GM18511 (cell line): ENCODE data around the gene IFNL1.
"Not testable (repeated sequence)": the region's sequence is repeated elsewhere in the genome, so short reads cannot be mapped to it uniquely, and the experiment has no call there.

Source experiments
- ATAC-seq: cut with Tn5 transposase; IDR thresholded peaks from one replicate; pipeline ENCODE4 v1.9.1; 2021; ENCODE audit warnings: mild to moderate bottlenecking, moderate library complexity; ENCODE audit not compliant: unreplicated experiment

The IFNL1 gene

GRCh38 chr19:39296055-39296645 lies at the start of gene IFNL1:
TSS of gene IFNL1 (plus strand) at chr19:39296407. CDS start at chr19:39296422, 15 bp downstream.
- no peak for ATAC-seq

- no peak for ATAC-seq
Measured at GRCh38 chr19:39246951-39247669, 49.1 kb upstream of the IFNL1 start.

- no peak for ATAC-seq
Measured at GRCh38 chr19:39247701-39248664, 48.2 kb upstream of the IFNL1 start.

GRCh38 chr19:39248806-39249205 lies 47.4 kb upstream of the IFNL1 start, which contains the start of gene IFNL4:
TSS of gene IFNL4 (minus strand) at chr19:39248856.
- no peak for ATAC-seq

- no peak for ATAC-seq
Measured at GRCh38 chr19:39251081-39251480, 45.1 kb upstream of the IFNL1 start.

DNA sequence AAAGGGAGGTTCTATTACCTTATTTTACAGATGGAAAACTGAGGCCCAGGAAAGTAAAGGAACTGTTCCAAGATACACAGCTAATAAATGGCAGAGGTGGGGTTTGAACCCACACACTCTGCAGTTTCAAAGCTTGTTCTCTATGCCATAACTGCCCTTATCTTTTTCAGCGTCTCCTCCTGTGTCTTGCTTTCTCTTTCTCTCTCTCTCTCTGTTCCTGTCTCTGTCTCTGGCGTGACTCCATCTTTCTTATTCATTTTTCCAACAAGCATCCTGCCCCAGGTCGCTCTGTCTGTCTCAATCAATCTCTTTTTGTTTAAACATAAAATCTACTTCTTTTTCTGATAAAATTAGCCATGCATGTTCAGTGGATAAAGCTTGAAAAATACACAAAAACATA lies 44.4 kb upstream of the IFNL1 start:
- ATAC-seq, result no peak

GRCh38 chr19:39252458-39252857 lies 43.7 kb upstream of the IFNL1 start:
- ATAC-seq, result no peak

GRCh38 chr19:39253374-39254149 lies 42.6 kb upstream of the IFNL1 start:
- no peak for ATAC-seq

DNA sequence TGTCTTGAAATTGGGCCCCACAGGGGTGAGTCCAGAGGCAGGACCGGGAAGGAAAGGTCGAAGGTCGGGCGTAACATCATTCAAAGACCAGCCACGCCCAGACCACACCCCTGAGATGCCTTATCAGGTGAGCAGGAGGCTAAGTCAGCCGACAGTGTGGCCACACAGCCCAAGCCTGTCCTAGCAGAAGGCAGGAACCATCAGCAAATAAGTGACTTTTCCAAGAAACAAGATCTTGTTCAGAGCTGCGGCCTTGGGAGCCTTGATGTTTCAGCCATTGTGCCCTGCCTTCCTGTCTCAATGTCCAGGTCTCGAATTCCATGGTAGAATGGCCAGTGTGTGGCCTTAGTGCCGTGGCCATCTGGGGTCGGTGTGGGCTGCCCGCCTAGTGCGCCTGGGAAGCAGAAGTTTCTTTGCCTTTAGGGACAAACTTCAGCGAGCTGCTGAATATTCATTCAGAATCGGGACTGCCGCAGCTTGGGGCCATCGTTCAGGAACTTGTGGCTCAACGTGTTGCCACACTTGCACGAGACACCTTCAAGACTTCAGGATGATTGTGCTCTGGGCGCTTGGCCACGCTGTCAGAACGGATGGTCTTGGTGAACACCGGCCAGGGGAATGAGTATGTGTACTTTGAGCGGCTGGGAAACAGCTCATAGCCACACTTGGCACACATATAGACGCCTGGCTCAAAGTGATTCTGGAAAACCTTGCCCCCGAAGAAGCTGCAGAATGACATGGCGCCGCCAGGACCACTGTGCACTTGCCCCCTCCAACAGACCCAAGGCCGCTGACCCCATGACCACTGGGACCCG lies 41.5 kb upstream of the IFNL1 start:
- no peak for ATAC-seq

GRCh38 chr19:39257227-39257626 lies 39.0 kb upstream of the IFNL1 start:
- ATAC-seq, result no peak

DNA sequence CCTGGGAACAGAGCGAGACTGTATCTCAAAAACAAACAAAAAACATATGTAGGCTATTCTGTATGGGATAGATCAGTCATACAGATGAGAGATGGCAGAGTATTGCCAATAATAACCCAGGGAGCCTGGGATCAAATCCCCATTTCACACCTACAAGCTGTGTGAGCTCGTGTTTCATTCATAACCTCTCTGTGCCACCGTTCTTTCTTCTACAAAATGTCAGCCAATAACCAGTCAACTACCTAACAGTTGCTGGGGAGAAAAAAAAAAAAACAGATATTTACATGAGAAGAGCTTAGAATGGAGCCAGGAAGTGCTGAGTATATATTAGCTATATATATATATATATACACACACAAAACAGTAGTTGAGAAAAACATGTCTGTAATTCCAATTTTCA lies 34.5 kb upstream of the IFNL1 start:
- no peak for ATAC-seq

- ATAC-seq, result no peak
Measured at GRCh38 chr19:39262496-39262895, 33.7 kb upstream of the IFNL1 start.

GRCh38 chr19:39263912-39264305 lies 32.3 kb upstream of the IFNL1 start:
- no peak for ATAC-seq

GRCh38 chr19:39264306-39265290 lies 31.6 kb upstream of the IFNL1 start:
- ATAC-seq, result no peak

GRCh38 chr19:39265321-39265916 lies 30.8 kb upstream of the IFNL1 start:
- ATAC-seq, result no peak

- not testable (repeated sequence) for ATAC-seq
Measured at GRCh38 chr19:39268085-39268484, 28.1 kb upstream of the IFNL1 start, which contains the start of gene IFNL2. TSS of gene IFNL2 (plus strand) at chr19:39268396. CDS start at chr19:39268569, 173 bp downstream.

GRCh38 chr19:39268531-39269223 lies 27.5 kb upstream of the IFNL1 start:
- not testable (repeated sequence) for ATAC-seq
